ENCODE results near the gene ZNF341.

Gene ZNF341

GRCh38 chr20:33827634-33828325 lies 96.0 kb downstream of the ZNF341 start:
- no peak for DNase-seq

- DNase-seq: no peak
Measured at GRCh38 chr20:33828326-33828844, 96.6 kb downstream of the ZNF341 start.

- DNase-seq: no peak
Measured at GRCh38 chr20:33828967-33829560, 97.3 kb downstream of the ZNF341 start.

GRCh38 chr20:33829636-33830035 lies 97.8 kb downstream of the ZNF341 start:
- no peak for DNase-seq

GRCh38 chr20:33830371-33830770 lies 98.6 kb downstream of the ZNF341 start:
- DNase-seq: no peak

- DNase-seq: peak; percentile 33
Measured at GRCh38 chr20:33832103-33832804, 100.5 kb downstream of the ZNF341 start.

GRCh38 chr20:33833333-33833732 lies 101.5 kb downstream of the ZNF341 start:
- DNase-seq: no peak

- DNase-seq: no peak
Measured at GRCh38 chr20:33835615-33836172, 103.9 kb downstream of the ZNF341 start.

- DNase-seq: no peak
Measured at GRCh38 chr20:33836277-33836676, 104.5 kb downstream of the ZNF341 start.

- no peak for DNase-seq
Measured at GRCh38 chr20:33837096-33837830, 105.5 kb downstream of the ZNF341 start.

GRCh38 chr20:33838035-33838864 lies 106.5 kb downstream of the ZNF341 start:
- DNase-seq: no peak

GRCh38 chr20:33839591-33839990 lies 107.8 kb downstream of the ZNF341 start:
- DNase-seq: no peak

GRCh38 chr20:33840160-33840559 lies 108.4 kb downstream of the ZNF341 start:
- no peak for DNase-seq

- DNase-seq: no peak
Measured at GRCh38 chr20:33840759-33841435, 109.1 kb downstream of the ZNF341 start.

- no peak for DNase-seq
Measured at GRCh38 chr20:33841436-33841799, 109.6 kb downstream of the ZNF341 start.
